ENCODE results near the gene GATB.

GRCh38 chr4:151629097-151629783 lies 131.6 kb downstream of the GATB start:
- TF ChIP-seq CTCF (IDR thresholded peaks at IDR 0.05; ENCODE audit: low read length) (no peak), EZH2 (IDR thresholded peaks at IDR 0.05; ENCODE audit: borderline replicate concordance, low read length) (no peak)
